C4-2B (cell line): ENCODE data around the gene FBXL17.

Experiments used
- CTCF ChIP-seq: fragments of 450-650 bp; conservative IDR thresholded peaks from 2 replicates; pipeline ENCODE4 v1.5.1; 2017; ENCODE audit warnings: mild to moderate bottlenecking
- ZFX ChIP-seq: fragments of 450-650 bp; IDR thresholded peaks from 2 replicates; pipeline ENCODE4 v1.6.1; 2017

GRCh38 chr5:108111736-108112135, 270.2 kb downstream of the FBXL17 start:
- TF ChIP-seq CTCF: no peak
- TF ChIP-seq ZFX: no peak
